ENCODE data around the gene HEMGN.

DNA sequence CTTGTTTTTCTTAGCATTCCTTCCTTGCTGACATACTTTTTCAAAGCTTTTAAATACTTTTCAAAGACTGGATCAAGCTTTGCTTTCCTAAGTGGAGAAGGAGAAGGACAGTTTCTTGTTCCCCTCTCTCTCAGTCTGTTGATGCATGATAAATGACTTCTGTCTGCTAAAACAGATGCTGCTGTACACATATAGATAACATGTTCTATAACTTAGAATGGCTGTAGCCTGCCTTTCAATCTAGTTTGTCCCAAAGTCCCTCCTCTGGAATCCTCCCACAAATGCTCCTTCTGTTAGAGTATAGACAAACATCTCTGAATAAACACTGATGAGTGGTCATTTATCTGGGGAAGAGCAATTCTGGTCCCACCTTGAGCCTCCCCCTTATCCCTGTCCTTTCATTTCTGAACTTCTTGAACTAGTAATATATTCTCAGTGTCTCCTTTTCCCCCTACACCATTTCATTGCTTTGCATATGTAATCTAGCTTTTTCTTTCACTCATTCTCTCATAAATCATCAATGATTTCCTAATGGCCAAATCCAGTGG is 5.4 kb upstream of the HEMGN start:
- no peak for TF ChIP-seq GATA3 (IDR thresholded peaks at IDR 0.05; ENCODE audit: low read depth, low read length)
- no peak for TF ChIP-seq GATA2 (IDR thresholded peaks at IDR 0.05; ENCODE audit: low read depth, low read length)
